Lung (tissue), 12 donors: ENCODE results near the gene DPP6. TPM values are rescaled to one million over a fixed set of nuclear protein-coding genes. Genes with fewer than 3 reads are reported as not detected.
"Not testable (repeated sequence)": the region's sequence is repeated elsewhere in the genome, so short reads cannot be mapped to it uniquely, and the experiment has no call there.

Source experiments
- ATAC-seq: fragments of 200-7000 bp; cut with Tn5 transposase; one replicate; pipeline ENCODE4 v1.9.1; 2020; ENCODE audit warnings: moderate number of reproducible peaks; ENCODE audit not compliant: insufficient read depth, low FRiP score
- DNase-seq, 3 donors: peaks; one replicate each; pipeline ENCODE4 v3.0.0-alpha.2; 2013 to 2017
- H3K27ac ChIP-seq, 2 donors: one replicate each; pipeline ENCODE4 v1.5.1; 2013; ENCODE audit warnings: mild to moderate bottlenecking in 2 of 2, moderate library complexity in 2 of 2, control low read depth in 1 of 2, inconsistent platforms in 1 of 2, low read depth in 1 of 2, low read length in 1 of 2
- H3K27me3 ChIP-seq, 3 donors: one replicate each; pipeline ENCODE4 v1.5.1; 2013; ENCODE audit warnings: low read length in 2 of 3; ENCODE audit not compliant: control insufficient read depth in 3 of 3, insufficient read depth in 3 of 3
- H3K36me3 ChIP-seq, 4 donors: one replicate each; pipeline ENCODE4 v1.5.1; 2013; ENCODE audit warnings: low read length in 4 of 4, mild to moderate bottlenecking in 1 of 4, moderate library complexity in 1 of 4; ENCODE audit not compliant: control insufficient read depth in 4 of 4, insufficient read depth in 4 of 4
- H3K4me1 ChIP-seq, 5 donors: one replicate each; pipeline ENCODE4 v1.5.1; 2013; ENCODE audit warnings: low read length in 5 of 5, mild to moderate bottlenecking in 2 of 5, moderate library complexity in 1 of 5; ENCODE audit not compliant: control insufficient read depth in 5 of 5, insufficient read depth in 5 of 5
- H3K4me3 ChIP-seq: one replicate; pipeline ENCODE4 v1.5.1; 2013; ENCODE audit warnings: mild to moderate bottlenecking, control low read depth, moderate library complexity
- H3K9ac ChIP-seq, 2 donors: one replicate each; pipeline ENCODE4 v1.5.1; 2013; ENCODE audit warnings: low read length in 2 of 2, control low read depth in 1 of 2; ENCODE audit not compliant: insufficient read depth in 1 of 2
- H3K9me3 ChIP-seq, 4 donors: one replicate each; pipeline ENCODE4 v1.5.1; 2013; ENCODE audit warnings: low read length in 3 of 4, mild to moderate bottlenecking in 1 of 4, moderate library complexity in 1 of 4; ENCODE audit not compliant: control insufficient read depth in 4 of 4, insufficient read depth in 3 of 4
- WGBS, 2 donors: extraction: QIAGEN DNeasy Blood & Tissue Kit; methylation state at CpG; one replicate each; pipeline ENCODE4 v1.1.7; 2013; 5-methylcytosine and 5-hydroxymethylcytosine counted together
- polyA plus RNA-seq, 2 donors: library from polyadenylated mRNA; stranded (reverse); fragments of 200-250 nt; gene quantifications; one replicate each; pipeline ENCODE4 v1.2.1, GENCODE V29; 2013
- total RNA-seq, 2 donors: library from RNA; depleted of rRNA in 1 of 2; stranded (reverse); fragments of >200 nt in 1 of 2; gene quantifications; one replicate each; pipeline ENCODE4 v1.2.1, GENCODE V29; 2014 to 2021
- TF ChIP-seq, protein P1 (sequence below): IDR thresholded peaks from 2 replicates; pipeline ENCODE4 v1.5.1; 2012; ENCODE audit warnings: mild to moderate bottlenecking; ENCODE audit errors: control extremely low read depth, extremely low read depth
- donor health status: control.
- donor health status: control.
- donor health status: Bipolar disorder and iron deficiency.
- donor health status: healthy.
- donor health status: DM: yes; HTN: yes; CAD: no.

The DPP6 gene
- total and polyA plus RNA-seq, 4 donors, result 0.08 to 1.3 (median 0.75) TPM

DNA sequence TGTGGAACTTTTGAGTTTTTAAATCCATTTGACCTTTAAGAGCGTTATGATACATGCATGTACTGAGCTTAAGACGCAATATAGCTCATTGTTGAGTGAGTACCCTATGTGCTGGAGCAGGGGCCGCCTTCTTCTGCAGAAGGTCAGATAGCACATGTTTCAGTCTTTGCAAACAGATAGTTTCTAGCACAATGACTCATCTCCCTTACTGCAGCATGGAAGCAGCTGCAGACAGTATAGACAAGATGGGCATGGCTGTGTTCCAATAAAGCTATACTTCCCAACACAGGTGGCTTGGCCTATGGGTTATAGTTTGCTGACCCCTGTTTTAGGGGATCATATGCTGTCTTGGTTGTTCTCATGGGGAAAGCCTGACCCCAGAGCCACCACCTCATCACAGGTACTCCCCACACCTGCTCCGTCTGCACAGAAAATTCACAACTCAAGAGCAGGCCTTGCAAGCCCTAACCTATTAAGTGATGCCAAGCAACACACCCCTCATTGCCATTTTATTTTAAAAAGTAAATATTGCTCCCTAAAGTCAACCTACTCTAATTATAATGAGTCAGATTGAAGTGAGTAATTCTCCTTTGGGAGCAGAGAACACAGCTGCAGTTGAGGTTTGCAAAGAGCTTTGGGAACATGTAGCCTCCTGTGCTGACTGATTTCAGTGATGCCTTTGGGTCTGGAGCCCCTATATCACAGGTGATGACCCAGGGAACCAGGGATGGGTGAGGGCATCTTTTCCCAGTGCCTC, 620.6 kb downstream of the DPP6 start:
- DNase-seq (no peak), ATAC-seq (no peak)
- Histone ChIP-seq H3K27me3 (no peaks in the 10 kb centered on the region), H3K36me3 (no peaks in the 10 kb centered on the region), H3K4me1 (no peaks in the 10 kb centered on the region), H3K9me3 (peaks cover 0 to 4% (median 0%) of the 10 kb centered on the region in 4 donors), H3K4me3 (no peak overlapping the region), H3K27ac (no peak overlapping the region), H3K9ac (no peak overlapping the region)
- TF ChIP-seq, protein P1, sequence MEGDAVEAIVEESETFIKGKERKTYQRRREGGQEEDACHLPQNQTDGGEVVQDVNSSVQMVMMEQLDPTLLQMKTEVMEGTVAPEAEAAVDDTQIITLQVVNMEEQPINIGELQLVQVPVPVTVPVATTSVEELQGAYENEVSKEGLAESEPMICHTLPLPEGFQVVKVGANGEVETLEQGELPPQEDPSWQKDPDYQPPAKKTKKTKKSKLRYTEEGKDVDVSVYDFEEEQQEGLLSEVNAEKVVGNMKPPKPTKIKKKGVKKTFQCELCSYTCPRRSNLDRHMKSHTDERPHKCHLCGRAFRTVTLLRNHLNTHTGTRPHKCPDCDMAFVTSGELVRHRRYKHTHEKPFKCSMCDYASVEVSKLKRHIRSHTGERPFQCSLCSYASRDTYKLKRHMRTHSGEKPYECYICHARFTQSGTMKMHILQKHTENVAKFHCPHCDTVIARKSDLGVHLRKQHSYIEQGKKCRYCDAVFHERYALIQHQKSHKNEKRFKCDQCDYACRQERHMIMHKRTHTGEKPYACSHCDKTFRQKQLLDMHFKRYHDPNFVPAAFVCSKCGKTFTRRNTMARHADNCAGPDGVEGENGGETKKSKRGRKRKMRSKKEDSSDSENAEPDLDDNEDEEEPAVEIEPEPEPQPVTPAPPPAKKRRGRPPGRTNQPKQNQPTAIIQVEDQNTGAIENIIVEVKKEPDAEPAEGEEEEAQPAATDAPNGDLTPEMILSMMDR, result no peak
- 86 to 87% methylated on average over 4 of the region's 4 CpGs for WGBS, 2 donors

DNA sequence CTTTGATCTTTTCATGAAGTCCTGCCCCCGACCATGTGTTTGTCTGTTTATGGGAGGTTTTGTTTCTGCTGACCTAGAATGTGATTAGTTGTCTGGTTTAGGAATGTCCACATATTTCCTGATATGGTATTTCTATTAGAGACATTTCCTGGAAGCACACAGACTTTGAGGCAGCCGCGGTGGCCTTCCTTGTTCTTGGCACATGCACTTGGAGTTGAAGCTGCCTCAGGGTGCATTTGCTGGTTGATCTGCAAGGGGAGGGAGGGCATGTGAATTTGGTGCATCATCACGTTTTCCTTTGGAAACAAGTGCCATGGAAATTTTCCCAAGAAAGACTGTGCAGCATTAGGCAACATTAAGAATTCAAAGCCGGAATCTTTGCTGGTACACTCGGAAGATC, 622.0 kb downstream of the DPP6 start:
- DNase-seq, result no peak
- H3K4me3 ChIP-seq, result no peak overlapping the region
- no peaks in the 10 kb centered on the region for H3K36me3 ChIP-seq
- peaks cover 0 to 4% (median 0%) of the 10 kb centered on the region in 4 donors for H3K9me3 ChIP-seq
- H3K4me1 ChIP-seq, result no peaks in the 10 kb centered on the region
- TF ChIP-seq, protein P1, result no peak
- 59 to 81% methylated on average over 6 of the region's 6 CpGs for WGBS, 2 donors
- H3K27me3 ChIP-seq, result no peaks in the 10 kb centered on the region
- no peak for ATAC-seq
- H3K9ac ChIP-seq, result no peak overlapping the region
- H3K27ac ChIP-seq, result no peak overlapping the region

DNA sequence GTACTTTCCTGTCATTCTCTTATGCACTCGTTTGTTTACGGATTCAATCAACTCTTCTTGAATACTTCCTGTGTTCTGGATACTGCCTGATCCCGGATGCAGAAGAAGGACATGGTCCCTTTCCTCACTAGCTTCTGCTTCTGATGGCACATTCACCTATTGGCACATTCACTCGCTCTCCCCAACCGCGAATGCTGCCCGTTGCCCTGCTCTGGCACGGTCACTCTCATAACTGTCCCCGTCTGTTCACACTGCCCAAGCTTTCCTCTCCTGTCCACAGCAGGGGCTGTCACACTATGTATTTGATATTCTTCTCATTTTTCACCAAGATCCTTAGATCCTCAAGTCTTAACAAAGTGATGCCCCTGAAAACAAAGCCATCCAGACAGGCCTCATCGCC, 623.4 kb downstream of the DPP6 start:
- Histone ChIP-seq H3K9ac (no peak overlapping the region), H3K9me3 (peaks cover 0 to 2% (median 0%) of the 10 kb centered on the region in 4 donors), H3K27me3 (no peaks in the 10 kb centered on the region), H3K27ac (no peak overlapping the region), H3K36me3 (no peaks in the 10 kb centered on the region), H3K4me1 (no peaks in the 10 kb centered on the region), H3K4me3 (no peak overlapping the region)
- DNase-seq (no peak), ATAC-seq (no peak)
- 78 to 85% methylated on average over 10 of the region's 10 CpGs for WGBS, 2 donors
- TF ChIP-seq, protein P1, result no peak

GRCh38 chr7:154676033-154676421, 623.8 kb downstream of the DPP6 start:
- DNase-seq, H3K9me3 ChIP-seq, H3K27ac ChIP-seq, H3K36me3 ChIP-seq, H3K9ac ChIP-seq, H3K4me3 ChIP-seq, ATAC-seq, H3K27me3 ChIP-seq, H3K4me1 ChIP-seq: not testable (repeated sequence)
- 80 to 89% methylated on average over 10 to 11 of the region's 11 CpGs for WGBS, 2 donors
